Neural cell (in vitro differentiated cells): Measurements from ENCODE around the gene STXBP2.

Source experiments
- CTCF ChIP-seq: fragments of 450-650 bp; IDR thresholded peaks from 2 replicates; pipeline ENCODE4 v1.5.1; 2014; ENCODE audit warnings: antibody characterized with exemption, mild to moderate bottlenecking, moderate library complexity; ENCODE audit not compliant: poor library complexity, severe bottlenecking
- POLR2AphosphoS5 ChIP-seq: IDR thresholded peaks from 2 replicates; pipeline ENCODE4 v1.6.1; 2012

DNA sequence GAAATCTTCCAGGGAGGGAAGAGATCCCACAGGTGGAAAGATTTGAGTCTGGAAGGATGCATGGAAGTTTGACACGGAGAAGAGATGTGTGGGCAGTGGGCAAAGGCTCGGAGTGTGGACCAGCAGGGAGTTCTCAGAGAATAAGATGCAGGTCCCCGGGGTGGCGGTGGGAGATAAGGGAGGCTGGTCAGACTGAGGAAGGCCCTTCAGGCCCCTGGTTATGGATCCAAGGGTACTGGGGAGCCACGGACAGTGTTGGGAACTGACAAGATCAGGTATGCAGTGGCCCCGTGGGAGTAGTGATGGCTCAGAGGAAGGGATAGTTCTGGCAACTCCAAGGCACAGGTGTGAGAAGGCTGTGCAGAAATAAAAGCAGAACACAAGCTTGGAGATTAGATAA lies 38.7 kb upstream of the STXBP2 start:
- no peak for TF ChIP-seq CTCF
- no peak for TF ChIP-seq POLR2AphosphoS5
